Camera-type eye (tissue), 1 donor: ENCODE results near the gene CACNA1D. TPM values are rescaled to one million over a fixed set of nuclear protein-coding genes. Genes with fewer than 3 reads are reported as not detected.

Experiments used
- total RNA-seq: library from RNA; depleted of rRNA; stranded (reverse); fragments of >200 nt; gene quantifications from one replicate; pipeline ENCODE4 v1.2.3, GENCODE V29; 2014

The CACNA1D gene
- 25.9 TPM for total RNA-seq

GRCh38 chr3:53493963-53494791 lies at the start of gene CACNA1D:
TSS of gene CACNA1D (plus strand) at chr3:53494611. CDS start at chr3:53495167, 556 bp downstream.

DNA sequence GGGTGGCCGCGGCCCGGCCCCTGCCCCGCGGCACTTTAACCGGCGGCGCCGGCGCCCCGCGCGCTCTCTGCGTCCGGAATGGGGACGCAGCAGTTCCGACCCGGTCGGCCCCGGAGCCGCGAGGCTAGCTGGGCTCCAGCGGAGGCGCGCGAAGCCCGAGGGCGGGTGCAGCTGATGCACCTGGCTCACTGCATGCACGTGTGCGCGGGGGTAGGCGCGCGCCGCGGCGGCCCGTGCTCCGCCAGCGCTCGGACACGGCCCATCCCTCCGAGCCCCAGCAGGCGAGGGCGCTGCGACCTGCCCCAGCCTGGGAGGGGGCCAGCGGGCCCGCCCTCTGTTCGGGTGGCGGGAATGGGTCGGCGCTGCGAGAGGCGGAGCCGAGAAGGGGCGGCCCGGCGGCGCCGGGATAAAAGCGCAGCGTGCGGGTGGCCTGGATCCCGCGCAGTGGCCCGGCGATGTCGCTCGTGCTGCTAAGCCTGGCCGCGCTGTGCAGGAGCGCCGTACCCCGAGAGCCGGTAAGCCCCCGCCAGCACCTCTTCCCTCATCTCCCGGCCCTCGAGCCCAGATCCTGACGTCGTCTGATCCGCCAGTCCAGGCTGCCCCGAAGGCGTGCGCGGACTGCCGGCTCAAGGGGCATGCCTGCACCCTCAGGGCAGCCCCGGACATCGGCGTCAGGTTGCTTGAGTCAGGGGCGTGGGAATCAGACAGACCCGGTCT lies 351.9 kb downstream of the CACNA1D start, which contains the start of the genes CHDH and IL17RB:
Gene CHDH, minus strand, starts transcription at position 286 of the 717 bp plus-strand sequence. CDS start 22,411 bp downstream, outside the sequence.
Gene IL17RB, plus strand, starts transcription at position 435 of the 717 bp plus-strand sequence. Its CDS starts 21 bp downstream, at position 456.

Other genes starting within 250 kb of the CACNA1D start
- 128 TPM for gene TKT, start 238.6 kb upstream of the CACNA1D start, total RNA-seq
- gene DCP1A, start 147.1 kb upstream of the CACNA1D start, total RNA-seq, result 31.5 TPM